Measurements from ENCODE around the gene GOPC.

DNA sequence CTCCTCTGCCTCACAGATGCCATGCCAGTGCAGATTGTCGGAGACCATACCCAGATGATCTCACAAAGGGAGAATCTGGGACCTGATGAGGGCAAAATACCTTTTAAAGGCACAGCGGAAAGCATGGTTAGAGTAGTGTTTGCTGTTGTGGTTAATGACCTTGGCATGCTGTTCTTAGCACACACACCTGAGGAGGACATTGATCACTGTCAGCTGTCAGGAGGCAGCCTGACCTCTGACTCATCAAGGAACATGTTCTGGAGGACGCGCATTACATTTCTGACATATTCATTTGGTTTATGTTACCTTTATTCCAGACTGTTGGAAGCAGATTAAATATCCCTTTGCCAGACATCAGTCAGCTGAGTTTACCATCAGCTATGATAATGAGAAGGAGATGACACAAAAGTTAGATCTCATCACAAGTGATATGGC, 57.1 kb downstream of the GOPC start:
- no peak for TF ChIP-seq EZH2 (optimal IDR thresholded peaks at IDR 0.05; ENCODE audit: low read depth, low read length)
- TF ChIP-seq, protein P1, sequence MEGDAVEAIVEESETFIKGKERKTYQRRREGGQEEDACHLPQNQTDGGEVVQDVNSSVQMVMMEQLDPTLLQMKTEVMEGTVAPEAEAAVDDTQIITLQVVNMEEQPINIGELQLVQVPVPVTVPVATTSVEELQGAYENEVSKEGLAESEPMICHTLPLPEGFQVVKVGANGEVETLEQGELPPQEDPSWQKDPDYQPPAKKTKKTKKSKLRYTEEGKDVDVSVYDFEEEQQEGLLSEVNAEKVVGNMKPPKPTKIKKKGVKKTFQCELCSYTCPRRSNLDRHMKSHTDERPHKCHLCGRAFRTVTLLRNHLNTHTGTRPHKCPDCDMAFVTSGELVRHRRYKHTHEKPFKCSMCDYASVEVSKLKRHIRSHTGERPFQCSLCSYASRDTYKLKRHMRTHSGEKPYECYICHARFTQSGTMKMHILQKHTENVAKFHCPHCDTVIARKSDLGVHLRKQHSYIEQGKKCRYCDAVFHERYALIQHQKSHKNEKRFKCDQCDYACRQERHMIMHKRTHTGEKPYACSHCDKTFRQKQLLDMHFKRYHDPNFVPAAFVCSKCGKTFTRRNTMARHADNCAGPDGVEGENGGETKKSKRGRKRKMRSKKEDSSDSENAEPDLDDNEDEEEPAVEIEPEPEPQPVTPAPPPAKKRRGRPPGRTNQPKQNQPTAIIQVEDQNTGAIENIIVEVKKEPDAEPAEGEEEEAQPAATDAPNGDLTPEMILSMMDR (IDR thresholded peaks at IDR 0.05; ENCODE audit: low read length) = no peak

Measured in MM.1S (cell line).